NOMO-1 treated with DMSO at 0.1 percent for 48 hours (cell line): ENCODE measurements around the gene GATAD2B.
A peak's percentile ranks its signal among the peaks of the same experiment; 100 is the strongest.

Experiments
- DNase-seq: peaks from one replicate; lab custom pipeline; 2025; ENCODE audit not compliant: unreplicated experiment; lab: John Stamatoyannopoulos, UW

GATAD2B gene

DNA sequence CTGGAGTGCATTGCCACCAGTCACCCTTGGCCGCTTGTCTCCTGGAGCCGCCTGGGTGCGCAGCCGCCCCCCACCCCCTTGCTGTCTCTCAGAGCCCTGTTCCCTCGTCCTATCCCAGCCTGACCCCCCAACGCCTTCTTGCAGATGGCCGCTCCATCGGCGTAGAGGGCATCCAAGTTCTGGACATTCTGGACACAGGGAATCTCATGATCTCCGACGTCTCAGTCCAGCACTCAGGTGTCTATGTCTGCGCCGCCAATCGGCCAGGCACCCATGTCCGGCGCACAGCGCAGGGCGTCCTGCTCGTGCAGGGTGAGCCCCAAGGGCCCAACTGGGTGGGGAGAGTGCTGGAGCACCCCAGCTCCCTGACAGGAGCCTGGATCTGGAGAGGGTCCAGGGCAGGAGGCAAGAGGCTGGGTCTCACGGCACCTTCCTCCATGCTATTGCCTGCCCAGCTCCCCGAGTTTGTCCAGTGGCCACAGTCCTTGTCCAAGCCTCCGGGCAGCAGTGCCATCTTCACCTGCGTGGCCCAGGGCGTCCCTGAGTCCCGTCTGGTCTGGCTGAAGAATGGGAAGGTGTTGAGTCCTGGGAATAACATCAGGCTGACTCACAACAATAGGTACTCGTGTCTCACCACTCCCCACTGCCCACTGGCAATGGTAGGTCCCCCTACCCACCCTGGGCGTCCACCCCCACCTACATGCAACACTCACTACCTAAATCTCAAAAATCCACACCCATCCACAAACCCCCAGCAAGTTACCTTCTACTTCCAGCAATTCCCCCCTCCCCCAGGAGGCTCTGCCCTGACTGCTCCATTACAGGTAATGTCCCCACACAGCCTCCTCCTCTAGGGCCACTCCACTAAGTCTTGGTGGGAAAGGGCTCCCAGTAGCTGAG lies 123.0 kb downstream of the GATAD2B start:
- no peak for DNase-seq

DNA sequence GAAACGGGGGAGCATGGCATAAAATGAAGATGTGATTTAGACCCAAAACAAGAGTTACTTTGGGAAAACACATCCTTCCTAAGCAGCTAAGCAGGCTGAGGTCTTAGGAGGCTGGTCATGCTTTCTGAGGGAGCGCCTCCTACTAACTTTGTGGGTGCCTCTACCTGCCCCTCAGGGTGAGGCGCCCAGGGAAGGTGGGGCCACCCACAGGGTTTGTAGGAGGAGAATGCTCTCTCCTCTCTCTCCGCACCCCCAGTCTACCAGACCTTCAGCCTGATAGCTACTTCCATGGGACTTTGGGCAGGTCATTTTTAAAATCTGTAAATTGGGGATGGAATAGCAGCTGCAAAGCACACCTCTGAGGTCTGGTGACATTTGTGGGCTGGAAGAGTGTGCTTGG lies 123.8 kb downstream of the GATAD2B start:
- DNase-seq, result no peak

DNA sequence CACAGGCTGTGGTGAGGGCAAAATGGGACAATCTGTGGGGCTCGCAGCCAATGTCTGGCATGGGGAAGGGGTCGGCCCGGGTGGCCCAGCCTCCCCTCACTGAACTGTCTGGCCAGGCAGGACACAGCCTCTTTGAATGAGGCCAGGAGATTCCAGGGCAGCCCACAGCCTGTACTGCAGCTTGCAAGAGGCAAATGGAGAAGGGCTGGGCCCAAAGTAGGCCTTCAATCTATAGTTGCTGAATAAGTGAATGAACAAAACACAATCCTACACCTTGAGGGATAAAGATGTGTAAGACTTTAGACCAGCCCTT lies 124.3 kb downstream of the GATAD2B start:
- DNase-seq, result no peak

DNA sequence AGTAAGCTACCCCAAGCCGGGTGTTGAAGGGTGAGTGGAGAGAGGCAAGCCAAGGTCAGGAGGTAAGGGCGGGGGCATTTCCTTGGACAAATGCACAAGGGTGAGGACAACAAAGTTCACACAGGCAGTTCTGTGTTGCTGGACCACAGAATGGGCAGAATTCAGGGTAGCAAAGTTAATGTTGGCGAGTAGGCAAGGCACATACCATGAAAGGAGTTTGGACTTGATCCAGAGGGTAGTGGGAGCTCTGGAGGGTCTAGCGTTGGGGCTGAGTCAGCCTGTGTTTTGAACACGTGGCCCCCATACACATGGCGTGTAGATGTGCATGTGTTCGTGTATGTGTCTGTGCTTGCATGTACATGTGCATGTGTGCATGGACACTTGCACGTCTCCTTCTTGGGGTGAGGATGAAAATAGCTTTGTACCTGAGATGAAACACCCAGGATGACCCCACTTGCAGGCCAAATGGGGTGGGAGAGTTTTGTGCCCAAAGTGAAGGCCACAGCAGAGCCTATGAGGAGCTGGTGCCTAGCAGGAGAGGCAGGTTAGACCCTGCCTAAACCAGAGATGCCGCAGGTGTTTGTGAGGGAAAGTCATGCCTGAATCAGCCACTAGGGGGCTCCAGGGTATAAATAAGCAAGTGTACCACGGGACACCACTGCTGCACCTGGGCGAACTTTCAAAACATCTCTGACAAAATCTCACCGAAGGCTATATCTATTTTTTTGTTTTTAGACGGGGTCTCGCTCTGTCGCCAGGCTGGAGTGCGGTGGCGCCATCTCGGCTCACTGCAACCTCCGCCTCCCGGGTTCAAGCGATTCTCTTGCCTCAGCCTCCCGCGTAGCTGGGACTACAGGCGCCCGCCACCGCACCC lies 125.7 kb downstream of the GATAD2B start:
- peak; percentile 64 for DNase-seq

GRCh38 chr1:153795934-153796785 lies 126.6 kb downstream of the GATAD2B start:
- no peak for DNase-seq

DNA sequence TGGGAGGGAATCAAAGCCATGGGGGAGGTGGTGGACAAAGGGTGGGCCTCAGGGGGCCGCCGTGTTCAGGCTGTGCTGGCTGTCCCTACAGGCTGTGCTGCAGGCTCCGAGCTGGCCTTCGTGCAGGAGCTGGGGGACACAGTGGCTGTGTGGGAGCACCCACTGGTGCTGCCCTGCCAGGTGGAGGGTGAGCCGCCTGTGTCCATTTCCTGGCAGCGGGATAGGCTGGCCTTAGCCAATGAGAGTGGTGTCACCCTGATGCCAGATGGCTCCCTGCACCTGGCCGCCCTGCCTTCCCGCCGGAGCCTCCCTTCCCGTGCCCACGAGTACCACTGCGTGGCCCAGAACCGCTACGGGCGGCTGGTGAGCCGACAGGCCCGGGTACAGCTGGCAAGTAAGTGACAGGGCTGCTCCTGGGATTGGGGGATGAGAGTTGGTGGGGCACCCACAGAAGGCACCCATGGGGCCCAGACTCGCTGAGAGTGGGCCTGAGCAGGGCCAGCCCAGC lies 127.4 kb downstream of the GATAD2B start:
- no peak for DNase-seq

- DNase-seq, result no peak
Observed at GRCh38 chr1:153794624-153795329, 128.0 kb downstream of the GATAD2B start.

DNA sequence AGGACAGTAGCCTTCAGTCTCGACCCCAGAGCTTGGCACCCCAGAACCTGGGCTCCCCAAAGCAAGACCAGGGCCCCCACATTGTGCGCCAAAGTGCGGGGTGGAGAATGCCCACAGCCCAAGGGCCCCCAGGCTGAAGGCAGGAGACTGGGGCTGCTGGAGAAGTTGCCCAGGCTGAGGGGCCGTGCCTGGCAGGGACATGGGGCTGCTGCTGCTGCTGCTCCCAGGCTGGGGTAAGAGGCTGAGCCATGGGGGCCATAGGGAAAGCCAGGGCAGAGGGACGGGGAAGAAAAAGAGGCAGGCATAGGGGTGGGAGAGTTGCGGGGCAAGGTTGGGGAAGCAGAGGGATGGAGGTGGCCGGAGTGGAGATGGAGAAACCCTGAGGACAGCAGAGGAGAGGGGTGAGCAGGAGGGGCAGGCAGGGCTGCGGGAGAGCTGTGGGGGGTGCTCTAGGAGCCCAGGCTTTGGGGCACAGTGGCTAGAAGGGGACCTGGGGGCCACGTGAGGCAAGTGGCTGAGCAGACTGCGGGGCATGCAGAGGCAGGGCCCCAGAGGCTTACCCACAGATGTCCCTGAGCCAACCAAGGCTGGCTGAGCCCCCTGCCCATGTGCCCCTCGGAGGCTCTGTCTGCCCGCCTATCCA lies 128.7 kb downstream of the GATAD2B start:
- no peak for DNase-seq

- no peak for DNase-seq
Observed at GRCh38 chr1:153793261-153793972, 129.4 kb downstream of the GATAD2B start.

GRCh38 chr1:153792631-153793041 lies 130.1 kb downstream of the GATAD2B start:
- no peak for DNase-seq

- peak; percentile 47 for DNase-seq
Observed at GRCh38 chr1:153791648-153792253, 131.0 kb downstream of the GATAD2B start.

GRCh38 chr1:153790966-153791647 lies 131.7 kb downstream of the GATAD2B start:
- DNase-seq, result peak; percentile 99

- peak; percentile 55 for DNase-seq
Observed at GRCh38 chr1:153790313-153790965, 132.3 kb downstream of the GATAD2B start.

- DNase-seq, result no peak
Observed at GRCh38 chr1:153789478-153790034, 133.2 kb downstream of the GATAD2B start.

DNA sequence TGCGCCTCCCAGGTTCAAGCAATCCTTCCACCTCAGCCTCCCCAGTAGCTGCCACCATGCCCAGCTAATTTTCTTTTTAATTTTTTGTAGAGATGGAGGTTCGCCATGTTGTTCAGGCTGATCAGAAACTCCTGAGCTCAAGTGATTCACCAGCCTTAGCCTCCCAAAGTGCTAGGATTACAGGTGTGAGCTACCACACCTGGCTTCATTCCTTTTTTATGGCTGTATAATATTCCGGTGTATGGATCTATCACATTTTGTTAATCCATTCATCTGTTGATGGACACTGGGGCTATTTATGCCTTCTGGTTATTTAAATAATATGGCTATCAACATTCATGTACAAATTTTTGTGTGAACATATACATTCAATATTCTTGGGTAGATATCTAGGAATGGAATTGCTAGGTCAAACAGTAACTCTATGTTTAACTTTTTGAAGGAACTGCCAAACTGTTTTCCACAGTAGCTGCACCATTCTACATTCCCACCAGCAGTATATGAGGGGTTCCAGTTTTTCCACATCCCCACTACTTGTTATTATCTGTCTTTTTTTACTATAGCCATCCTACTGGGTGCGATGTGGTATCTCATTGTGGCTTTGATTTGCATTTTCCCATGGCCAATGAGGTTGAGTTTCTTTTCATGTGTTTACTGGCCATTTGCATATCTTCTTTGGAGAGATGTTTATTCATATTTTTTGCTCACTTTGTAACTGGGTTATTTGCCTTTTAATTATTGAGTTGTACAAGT lies 136.6 kb downstream of the GATAD2B start:
- no peak for DNase-seq
